OCI-LY1 (cell line): ENCODE results near the gene C6orf62.

ENCODE experiments used
- EZH2 ChIP-seq: fragments of 200-600 bp; sonication (generic), shearing (Covaris generic); IDR thresholded peaks from 2 replicates; pipeline ENCODE4 v1.8.0; 2017; ENCODE audit warnings: borderline replicate concordance, mixed run types, mild to moderate bottlenecking, antibody characterized with exemption, low read length, moderate library complexity, mixed read lengths
- TF ChIP-seq, protein P1 (sequence below): fragments of 200-600 bp; sonication (generic), shearing (Covaris generic); IDR thresholded peaks from 2 replicates; pipeline ENCODE4 v1.5.1; 2017; ENCODE audit warnings: mild to moderate bottlenecking, antibody characterized with exemption, low read length, moderate library complexity, mixed read lengths

DNA sequence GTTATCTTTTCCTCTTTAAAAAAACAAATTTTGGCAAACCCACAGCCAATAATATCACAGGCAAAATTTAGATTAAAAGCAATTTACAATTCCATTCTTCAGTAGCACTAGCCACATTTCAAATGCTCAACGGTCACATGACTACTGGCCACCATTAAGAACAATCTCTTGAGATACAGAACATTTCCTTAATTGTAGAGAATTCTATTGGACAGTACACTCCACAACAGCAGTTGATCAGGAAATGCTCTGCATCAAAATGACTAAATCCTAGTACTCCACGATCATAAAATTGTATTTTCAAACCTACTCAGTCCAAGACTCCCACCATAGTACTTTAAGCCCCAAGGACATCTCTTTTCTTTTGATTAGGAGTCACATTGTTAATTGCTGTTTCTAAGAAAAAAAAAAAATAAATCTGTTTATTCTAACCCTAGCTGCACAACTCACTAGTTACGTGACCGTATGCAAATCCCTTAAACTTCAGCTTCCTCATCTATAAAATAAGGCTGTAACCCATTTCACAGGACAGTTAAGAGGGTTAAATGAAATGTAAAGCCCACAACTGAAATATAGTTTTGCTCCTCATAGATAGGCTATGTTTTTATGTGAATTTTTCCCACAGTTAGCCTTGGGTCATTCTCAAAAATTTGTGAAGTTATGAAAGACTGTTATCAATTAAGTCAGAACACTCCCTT, 9.8 kb downstream of the C6orf62 start:
- TF ChIP-seq, protein P1, sequence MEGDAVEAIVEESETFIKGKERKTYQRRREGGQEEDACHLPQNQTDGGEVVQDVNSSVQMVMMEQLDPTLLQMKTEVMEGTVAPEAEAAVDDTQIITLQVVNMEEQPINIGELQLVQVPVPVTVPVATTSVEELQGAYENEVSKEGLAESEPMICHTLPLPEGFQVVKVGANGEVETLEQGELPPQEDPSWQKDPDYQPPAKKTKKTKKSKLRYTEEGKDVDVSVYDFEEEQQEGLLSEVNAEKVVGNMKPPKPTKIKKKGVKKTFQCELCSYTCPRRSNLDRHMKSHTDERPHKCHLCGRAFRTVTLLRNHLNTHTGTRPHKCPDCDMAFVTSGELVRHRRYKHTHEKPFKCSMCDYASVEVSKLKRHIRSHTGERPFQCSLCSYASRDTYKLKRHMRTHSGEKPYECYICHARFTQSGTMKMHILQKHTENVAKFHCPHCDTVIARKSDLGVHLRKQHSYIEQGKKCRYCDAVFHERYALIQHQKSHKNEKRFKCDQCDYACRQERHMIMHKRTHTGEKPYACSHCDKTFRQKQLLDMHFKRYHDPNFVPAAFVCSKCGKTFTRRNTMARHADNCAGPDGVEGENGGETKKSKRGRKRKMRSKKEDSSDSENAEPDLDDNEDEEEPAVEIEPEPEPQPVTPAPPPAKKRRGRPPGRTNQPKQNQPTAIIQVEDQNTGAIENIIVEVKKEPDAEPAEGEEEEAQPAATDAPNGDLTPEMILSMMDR: no peak
- no peak for TF ChIP-seq EZH2
